OCI-LY3 (cell line): ENCODE data around the gene NACAD.

Experiments used
- H2AFZ ChIP-seq: fragments of 200-600, 300-600 bp; shearing (Covaris generic); 2 replicates; pipeline ENCODE4 v1.6.0; 2014; ENCODE audit warnings: antibody characterized with exemption, low read depth, low read length
- H3K27ac ChIP-seq: fragments of 200-600, 300-600 bp; sonication (generic); 2 replicates; pipeline ENCODE4 v1.5.1; 2014; ENCODE audit warnings: mild to moderate bottlenecking, low read length, moderate library complexity, mixed read lengths
- H3K27me3 ChIP-seq: fragments of 200-600, 300-600 bp; sonication (generic); 2 replicates; pipeline ENCODE4 v1.6.1; 2014; ENCODE audit warnings: low read depth, low read length, mixed read lengths
- H3K36me3 ChIP-seq: fragments of 200-600, 300-600 bp; sonication (generic); replicated peaks from 2 replicates; pipeline ENCODE3; 2014; ENCODE audit warnings: low read depth, low read length, mixed read lengths
- H3K4me1 ChIP-seq: fragments of 300-600, 200-600 bp; sonication (generic); 2 replicates; pipeline ENCODE4 v1.6.1; 2014; ENCODE audit warnings: low read length, mixed read lengths
- H3K4me2 ChIP-seq: fragments of 200-600, 300-600 bp; sonication (generic); 2 replicates; pipeline ENCODE4 v1.6.1; 2014; ENCODE audit warnings: low read length, mixed read lengths
- H3K4me3 ChIP-seq: fragments of 300-600, 200-600 bp; sonication (generic); 2 replicates; pipeline ENCODE4 v1.5.1; 2014; ENCODE audit warnings: antibody characterized with exemption, mild to moderate bottlenecking, low read length, moderate library complexity
- H3K79me2 ChIP-seq: fragments of 300-600, 200-600 bp; shearing (Covaris generic); 2 replicates; pipeline ENCODE4 v1.6.1; 2014; ENCODE audit warnings: mild to moderate bottlenecking, low read length, mixed read lengths
- H3K9ac ChIP-seq: fragments of 300-600, 200-600 bp; shearing (Covaris generic); 2 replicates; pipeline ENCODE4 v1.6.0; 2014; ENCODE audit warnings: mild to moderate bottlenecking, low read length, moderate library complexity
- H3K9me3 ChIP-seq: fragments of 200-600, 300-600 bp; shearing (Covaris generic); 2 replicates; pipeline ENCODE4 v1.6.1; 2014; ENCODE audit warnings: low read length, mixed read lengths; ENCODE audit not compliant: insufficient read depth
- H4K20me1 ChIP-seq: fragments of 200-600, 300-600 bp; sonication (generic); 2 replicates; pipeline ENCODE4 v1.6.1; 2016; ENCODE audit warnings: low read length, mixed read lengths; ENCODE audit not compliant: insufficient read depth
- EZH2phosphoT487 ChIP-seq: fragments of 200-600 bp; shearing (Covaris generic); IDR thresholded peaks from 2 replicates; pipeline ENCODE4 v1.6.1; 2018; ENCODE audit warnings: antibody characterized with exemption, mixed run types, low read depth
- TF ChIP-seq, protein P1 (sequence below): fragments of 200-600, 300-600 bp; sonication (generic); IDR thresholded peaks from 2 replicates; pipeline ENCODE4 v1.5.1; 2014; ENCODE audit warnings: antibody characterized with exemption, low read length, low read depth

Gene NACAD

DNA sequence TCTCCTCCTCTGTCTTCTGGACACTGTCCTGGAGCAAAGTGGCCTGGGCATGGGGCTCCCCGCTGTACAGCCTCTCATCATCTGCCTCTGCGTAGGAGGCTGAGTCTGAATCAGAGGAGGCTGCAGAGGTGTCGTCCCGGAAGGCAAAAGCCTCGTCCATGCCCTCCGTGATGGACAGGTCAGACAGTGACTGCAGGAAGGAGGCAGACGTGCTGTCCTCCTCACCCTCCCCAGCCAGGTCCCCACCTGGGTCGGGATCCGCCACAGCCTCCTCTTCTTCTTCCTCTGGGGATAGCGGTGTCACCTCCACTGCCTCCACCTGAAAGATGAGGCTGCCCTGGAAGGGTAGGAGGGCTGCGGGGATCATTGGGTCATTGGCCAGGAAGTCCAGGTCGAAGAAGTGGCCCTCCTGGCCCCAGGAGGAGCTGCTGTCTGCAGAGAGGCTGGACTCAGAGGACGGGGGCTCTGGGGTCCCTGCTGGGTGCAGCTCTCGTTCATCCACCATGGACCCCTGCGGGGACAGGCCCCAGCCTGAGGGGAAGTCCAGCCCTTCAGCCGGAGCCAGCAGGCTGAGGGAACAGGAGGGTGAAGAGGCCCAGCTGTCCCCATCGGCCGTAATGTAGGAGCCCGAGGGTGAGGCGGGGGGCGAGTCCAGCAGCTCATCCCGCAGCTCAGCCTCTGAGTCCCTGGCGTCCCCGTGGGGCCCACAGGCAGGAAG lies 3.7 kb downstream of the NACAD start:
- H3K36me3 ChIP-seq: no peaks in the 10 kb centered on the region
- H3K27me3 ChIP-seq: no peaks in the 10 kb centered on the region
- H3K9me3 ChIP-seq: no peaks in the 10 kb centered on the region
- TF ChIP-seq, protein P1, sequence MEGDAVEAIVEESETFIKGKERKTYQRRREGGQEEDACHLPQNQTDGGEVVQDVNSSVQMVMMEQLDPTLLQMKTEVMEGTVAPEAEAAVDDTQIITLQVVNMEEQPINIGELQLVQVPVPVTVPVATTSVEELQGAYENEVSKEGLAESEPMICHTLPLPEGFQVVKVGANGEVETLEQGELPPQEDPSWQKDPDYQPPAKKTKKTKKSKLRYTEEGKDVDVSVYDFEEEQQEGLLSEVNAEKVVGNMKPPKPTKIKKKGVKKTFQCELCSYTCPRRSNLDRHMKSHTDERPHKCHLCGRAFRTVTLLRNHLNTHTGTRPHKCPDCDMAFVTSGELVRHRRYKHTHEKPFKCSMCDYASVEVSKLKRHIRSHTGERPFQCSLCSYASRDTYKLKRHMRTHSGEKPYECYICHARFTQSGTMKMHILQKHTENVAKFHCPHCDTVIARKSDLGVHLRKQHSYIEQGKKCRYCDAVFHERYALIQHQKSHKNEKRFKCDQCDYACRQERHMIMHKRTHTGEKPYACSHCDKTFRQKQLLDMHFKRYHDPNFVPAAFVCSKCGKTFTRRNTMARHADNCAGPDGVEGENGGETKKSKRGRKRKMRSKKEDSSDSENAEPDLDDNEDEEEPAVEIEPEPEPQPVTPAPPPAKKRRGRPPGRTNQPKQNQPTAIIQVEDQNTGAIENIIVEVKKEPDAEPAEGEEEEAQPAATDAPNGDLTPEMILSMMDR: no peak
- TF ChIP-seq EZH2phosphoT487: no peak
- no peak overlapping the region for H3K4me2 ChIP-seq
- no peak overlapping the region for H2AFZ ChIP-seq
- H4K20me1 ChIP-seq: no peaks in the 10 kb centered on the region
- H3K27ac ChIP-seq: no peak overlapping the region
- no peak overlapping the region for H3K4me3 ChIP-seq
- H3K9ac ChIP-seq: no peak overlapping the region
- H3K4me1 ChIP-seq: no peaks in the 10 kb centered on the region
- no peaks in the 10 kb centered on the region for H3K79me2 ChIP-seq

DNA sequence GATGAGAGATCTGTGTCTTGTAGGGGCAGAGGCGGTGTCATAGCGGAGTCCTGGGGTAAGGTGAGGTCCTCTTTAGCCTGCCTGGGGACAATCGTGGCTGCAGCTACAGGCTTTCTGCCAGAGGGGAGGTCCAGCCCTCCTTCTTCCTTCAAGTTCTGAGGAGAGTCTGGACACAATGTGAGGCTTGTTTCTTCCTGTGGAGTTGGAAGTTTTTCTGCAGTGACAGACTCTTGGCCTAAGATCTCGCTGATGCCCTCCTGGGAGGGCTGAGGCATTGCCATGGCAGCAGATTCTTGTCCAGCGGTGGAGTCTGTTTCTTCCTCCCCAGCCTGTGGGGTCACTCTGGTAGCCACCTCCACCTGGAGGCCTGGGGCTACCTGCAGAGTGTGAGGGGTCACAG lies 4.4 kb downstream of the NACAD start:
- H4K20me1 ChIP-seq: no peaks in the 10 kb centered on the region
- H3K27ac ChIP-seq: no peak overlapping the region
- H3K9me3 ChIP-seq: no peaks in the 10 kb centered on the region
- H2AFZ ChIP-seq: no peak overlapping the region
- no peak overlapping the region for H3K4me2 ChIP-seq
- H3K36me3 ChIP-seq: no peaks in the 10 kb centered on the region
- TF ChIP-seq EZH2phosphoT487: no peak
- TF ChIP-seq, protein P1: no peak
- no peak overlapping the region for H3K4me3 ChIP-seq
- H3K9ac ChIP-seq: no peak overlapping the region
- H3K27me3 ChIP-seq: no peaks in the 10 kb centered on the region
- no peaks in the 10 kb centered on the region for H3K79me2 ChIP-seq
- no peaks in the 10 kb centered on the region for H3K4me1 ChIP-seq

DNA sequence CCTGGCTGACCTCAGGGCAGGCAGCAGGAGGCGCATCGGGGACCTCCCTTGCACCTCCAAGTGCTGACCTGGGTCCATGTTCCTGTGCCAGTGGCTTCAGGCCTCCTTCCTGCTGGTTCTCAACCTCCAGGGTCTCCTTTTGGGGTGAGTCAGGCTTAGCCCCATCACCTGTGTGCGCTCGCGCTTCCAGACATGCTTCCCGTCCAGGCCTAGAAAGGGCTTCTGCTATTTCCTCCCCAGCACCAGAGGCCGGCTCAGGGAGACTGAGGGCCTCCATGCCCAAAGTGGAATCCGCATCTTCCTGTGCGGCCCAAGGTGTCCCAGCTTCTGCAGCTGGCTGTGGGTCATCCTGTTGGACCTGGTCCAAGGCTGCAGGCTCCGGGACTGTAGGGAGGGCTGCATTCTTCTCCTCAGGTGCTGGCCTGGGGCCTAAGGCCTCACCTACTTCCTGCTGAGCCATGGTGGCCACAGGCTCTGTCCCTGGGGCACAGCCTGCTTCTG lies 5.9 kb downstream of the NACAD start:
- no peak overlapping the region for H3K9ac ChIP-seq
- H4K20me1 ChIP-seq: no peaks in the 10 kb centered on the region
- no peak overlapping the region for H3K4me2 ChIP-seq
- H3K27me3 ChIP-seq: no peaks in the 10 kb centered on the region
- TF ChIP-seq EZH2phosphoT487: no peak
- TF ChIP-seq, protein P1: no peak
- H3K27ac ChIP-seq: no peak overlapping the region
- H3K4me1 ChIP-seq: no peaks in the 10 kb centered on the region
- H3K79me2 ChIP-seq: no peaks in the 10 kb centered on the region
- no peaks in the 10 kb centered on the region for H3K9me3 ChIP-seq
- H3K4me3 ChIP-seq: no peak overlapping the region
- H2AFZ ChIP-seq: no peak overlapping the region
- no peaks in the 10 kb centered on the region for H3K36me3 ChIP-seq

DNA sequence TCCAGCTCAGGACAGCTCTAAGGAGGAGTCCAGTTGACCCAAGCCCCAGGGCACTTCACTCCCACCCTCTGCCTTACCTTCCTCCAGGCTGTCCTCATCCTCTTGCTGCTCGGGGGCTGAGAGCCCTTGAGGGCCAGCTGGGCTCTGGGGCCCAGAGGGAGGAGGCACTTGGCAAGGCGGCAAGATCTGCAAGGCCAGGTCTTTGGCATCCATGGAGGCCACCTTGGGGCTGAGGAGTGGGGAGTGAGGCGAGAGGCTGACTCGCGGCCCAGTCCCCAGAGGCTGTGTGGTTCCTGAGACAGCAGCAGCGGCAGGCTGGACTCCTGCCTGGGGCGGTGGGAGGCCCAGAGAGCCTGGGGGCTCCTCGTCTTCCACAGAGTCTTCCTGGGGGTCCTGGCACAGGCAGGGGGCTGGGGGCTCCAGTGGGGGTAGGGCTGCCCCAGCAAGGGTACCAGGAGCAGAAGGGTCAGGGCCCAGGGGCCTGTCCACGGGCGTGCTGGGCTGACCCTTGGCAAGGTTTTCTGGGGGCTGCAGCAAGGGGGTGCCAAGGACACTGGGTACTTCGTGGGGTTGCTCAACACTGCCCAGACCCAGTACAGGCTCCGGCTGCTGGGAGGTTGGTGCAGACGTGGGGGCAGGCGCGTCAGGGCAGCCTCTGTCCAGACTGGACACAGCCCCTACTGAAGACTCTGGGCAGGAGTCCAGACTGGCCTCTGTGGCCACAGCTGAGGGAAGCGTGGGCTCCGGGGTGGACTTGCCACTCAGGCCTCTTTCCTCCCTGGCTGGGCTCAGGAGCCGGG lies 6.5 kb downstream of the NACAD start:
- TF ChIP-seq, protein P1: no peak
- TF ChIP-seq EZH2phosphoT487: no peak
- H3K27ac ChIP-seq: no peak overlapping the region
- no peaks in the 10 kb centered on the region for H3K27me3 ChIP-seq
- no peak overlapping the region for H2AFZ ChIP-seq
- H3K9ac ChIP-seq: no peak overlapping the region
- no peaks in the 10 kb centered on the region for H3K79me2 ChIP-seq
- no peaks in the 10 kb centered on the region for H4K20me1 ChIP-seq
- H3K36me3 ChIP-seq: no peaks in the 10 kb centered on the region
- H3K4me1 ChIP-seq: no peaks in the 10 kb centered on the region
- H3K4me2 ChIP-seq: no peak overlapping the region
- no peak overlapping the region for H3K4me3 ChIP-seq
- H3K9me3 ChIP-seq: no peaks in the 10 kb centered on the region
